Breast epithelium (tissue), 4 donors: ENCODE data around the gene SPTBN1. TPM values are rescaled to one million over a fixed set of nuclear protein-coding genes. Genes with fewer than 3 reads are reported as not detected.

Experiments
- DNase-seq, 2 donors: peaks; one replicate each; pipeline ENCODE4 v3.0.0-alpha.2; 2019; ENCODE audit warnings: low spot score in 2 of 2
- H3K27ac ChIP-seq, 2 donors: fragments of 200-600 bp; sonication (generic) in 1 of 2; one replicate each; pipeline ENCODE4 v1.5.1; 2016 to 2019; ENCODE audit warnings: mild to moderate bottlenecking in 1 of 2
- H3K27me3 ChIP-seq, 2 donors: fragments of 200-600 bp; sonication (generic) in 1 of 2; one replicate each; pipeline versions ENCODE4 v1.5.1 to v1.6.0; 2017 to 2019; ENCODE audit warnings: control low read depth in 1 of 2, mild to moderate bottlenecking in 1 of 2
- H3K36me3 ChIP-seq: fragments of 200-600 bp; one replicate; pipeline ENCODE4 v1.5.1; 2019
- H3K4me1 ChIP-seq, 2 donors: fragments of 200-600 bp; sonication (generic); one replicate each; pipeline ENCODE4 v1.5.1; 2016 to 2019; ENCODE audit warnings: control low read depth in 1 of 2
- H3K4me3 ChIP-seq, 3 donors: fragments of 200-600 bp; sonication (generic); 1 replicate in 2 of 3; 2 replicates in 1 of 3; pipeline ENCODE4 v1.5.1; 2016 to 2019; ENCODE audit warnings: mild to moderate bottlenecking in 3 of 3, moderate library complexity in 2 of 3
- H3K9me3 ChIP-seq, 2 donors: fragments of 200-600 bp; sonication (generic) in 1 of 2; one replicate each; pipeline ENCODE4 v1.5.1; 2016 to 2019; ENCODE audit warnings: control low read depth in 1 of 2
- POLR2A ChIP-seq: fragments of 450-650 bp; IDR thresholded peaks from one replicate; pipeline ENCODE4 v1.6.1; 2016; ENCODE audit warnings: antibody characterized with exemption, mild to moderate bottlenecking, moderate library complexity
- POLR2AphosphoS5 ChIP-seq, 3 donors: sonication (generic); formaldehyde crosslinking; IDR thresholded peaks; one replicate each; pipeline ENCODE4 v1.6.1; 2017; ENCODE audit warnings: antibody characterized with exemption in 3 of 3
- intact Hi-C: fragments of 100-400 bp; cut with DNase I; formaldehyde crosslinking; loops from one replicate; pipeline ENCODE4 v1.15.1; 2023; ENCODE audit warnings: low total_unique reads
- total RNA-seq, 3 donors: library from RNA; depleted of rRNA; stranded (reverse); fragments of >200 nt; gene quantifications; one replicate each; pipeline ENCODE4 v1.1.0, GENCODE V29; 2016
- TF ChIP-seq, protein P1 (sequence below), 3 donors: fragments of 450-650 bp; IDR thresholded peaks; one replicate each; pipeline ENCODE4 v1.5.1; 2016 to 2017; ENCODE audit warnings: antibody characterized with exemption in 3 of 3, mild to moderate bottlenecking in 3 of 3, moderate library complexity in 3 of 3

SPTBN1 gene
- total RNA-seq, 3 donors from 2014 or later = 223 to 1,216 (median 273) TPM

DNA sequence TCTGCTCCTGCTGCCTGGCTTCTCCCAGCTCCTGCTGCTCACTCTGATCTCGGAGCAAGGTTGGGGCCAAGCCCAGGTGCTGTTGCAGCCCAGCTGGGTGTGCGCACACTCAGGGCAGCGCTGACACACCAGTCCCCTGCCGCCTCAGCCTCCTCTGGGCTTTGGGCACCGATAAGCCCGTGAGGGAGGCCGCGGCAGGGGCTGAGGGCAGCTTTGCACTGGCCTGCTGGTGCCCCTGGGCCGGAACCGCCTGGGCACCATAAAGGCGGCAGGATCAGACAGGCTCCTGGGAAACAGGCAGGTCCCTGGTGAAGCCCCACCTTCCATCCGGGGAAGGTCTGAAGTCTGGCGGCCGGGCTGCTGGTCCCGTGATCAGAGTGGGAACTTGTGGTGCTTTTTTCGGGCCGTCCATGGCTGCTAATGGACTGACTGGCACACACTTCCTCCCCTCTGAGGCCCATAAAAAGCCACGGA, 253.2 kb downstream of the SPTBN1 start:
- H3K27ac ChIP-seq = peak overlapping the region; percentile 7 to 26
- no peaks in the 10 kb centered on the region for H3K4me1 ChIP-seq
- intact Hi-C loops = no loop called here
- H3K4me3 ChIP-seq = peak overlapping the region; percentile 27 to 66 (median 53)
- no peaks in the 10 kb centered on the region for H3K36me3 ChIP-seq
- TF ChIP-seq, protein P1, sequence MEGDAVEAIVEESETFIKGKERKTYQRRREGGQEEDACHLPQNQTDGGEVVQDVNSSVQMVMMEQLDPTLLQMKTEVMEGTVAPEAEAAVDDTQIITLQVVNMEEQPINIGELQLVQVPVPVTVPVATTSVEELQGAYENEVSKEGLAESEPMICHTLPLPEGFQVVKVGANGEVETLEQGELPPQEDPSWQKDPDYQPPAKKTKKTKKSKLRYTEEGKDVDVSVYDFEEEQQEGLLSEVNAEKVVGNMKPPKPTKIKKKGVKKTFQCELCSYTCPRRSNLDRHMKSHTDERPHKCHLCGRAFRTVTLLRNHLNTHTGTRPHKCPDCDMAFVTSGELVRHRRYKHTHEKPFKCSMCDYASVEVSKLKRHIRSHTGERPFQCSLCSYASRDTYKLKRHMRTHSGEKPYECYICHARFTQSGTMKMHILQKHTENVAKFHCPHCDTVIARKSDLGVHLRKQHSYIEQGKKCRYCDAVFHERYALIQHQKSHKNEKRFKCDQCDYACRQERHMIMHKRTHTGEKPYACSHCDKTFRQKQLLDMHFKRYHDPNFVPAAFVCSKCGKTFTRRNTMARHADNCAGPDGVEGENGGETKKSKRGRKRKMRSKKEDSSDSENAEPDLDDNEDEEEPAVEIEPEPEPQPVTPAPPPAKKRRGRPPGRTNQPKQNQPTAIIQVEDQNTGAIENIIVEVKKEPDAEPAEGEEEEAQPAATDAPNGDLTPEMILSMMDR (IDR thresholded peaks at IDR 0.05) = no peak
- TF ChIP-seq POLR2A = no peak
- no peaks in the 10 kb centered on the region for H3K9me3 ChIP-seq
- H3K27me3 ChIP-seq = no peaks in the 10 kb centered on the region
- no peak for DNase-seq

DNA sequence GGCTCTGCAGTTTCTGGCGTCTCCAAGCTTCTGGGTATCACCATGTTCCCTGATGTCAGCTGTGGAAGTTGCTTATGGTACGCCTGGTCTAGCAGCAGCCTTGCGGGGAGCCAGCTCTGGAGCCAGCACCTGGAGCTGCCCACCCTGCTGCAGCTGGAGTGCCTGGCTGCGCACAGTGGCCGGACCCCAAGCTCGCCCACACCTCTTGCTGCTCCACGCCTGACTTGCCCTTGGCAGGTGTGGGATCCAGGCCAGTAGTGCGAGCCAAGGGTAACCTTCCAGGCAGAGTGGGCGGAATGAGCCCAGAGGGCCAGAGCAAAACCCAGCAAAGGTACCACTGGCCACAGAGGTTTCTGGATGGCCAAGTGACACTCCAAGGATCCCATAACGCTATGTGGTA, 254.1 kb downstream of the SPTBN1 start:
- Histone ChIP-seq H3K4me1 (no peaks in the 10 kb centered on the region), H3K27me3 (no peaks in the 10 kb centered on the region), H3K4me3 (no peak overlapping the region), H3K36me3 (no peaks in the 10 kb centered on the region), H3K27ac (no peak overlapping the region), H3K9me3 (no peaks in the 10 kb centered on the region)
- intact Hi-C loops = no loop called here
- no peak for DNase-seq
- TF ChIP-seq POLR2A = no peak
- no peak for TF ChIP-seq POLR2AphosphoS5 (IDR thresholded peaks at IDR 0.05)
- TF ChIP-seq, protein P1 (IDR thresholded peaks at IDR 0.05) = no peak

DNA sequence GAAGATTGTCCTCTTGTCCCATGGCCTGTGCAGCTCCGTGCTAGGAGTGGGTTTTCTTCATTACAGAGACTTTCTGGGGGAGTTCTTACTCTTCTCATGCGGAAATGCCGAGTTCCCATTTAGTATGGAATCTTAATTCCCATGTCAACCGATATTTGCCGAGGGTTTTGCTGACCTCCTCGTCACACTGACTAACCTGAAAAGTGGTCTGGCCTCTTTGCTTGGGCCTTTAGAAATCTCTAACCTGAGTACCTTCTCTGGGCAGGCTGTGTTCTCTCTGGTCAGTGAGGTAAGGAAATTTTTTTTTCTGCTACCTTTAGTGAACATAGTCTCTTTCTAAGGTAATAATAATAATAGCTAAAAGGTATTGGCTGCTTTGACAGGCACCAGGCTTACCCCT, 256.4 kb downstream of the SPTBN1 start:
- Histone ChIP-seq H3K4me1 (no peaks in the 10 kb centered on the region), H3K36me3 (no peaks in the 10 kb centered on the region), H3K27ac (no peak overlapping the region), H3K27me3 (no peaks in the 10 kb centered on the region), H3K9me3 (no peaks in the 10 kb centered on the region), H3K4me3 (no peak overlapping the region)
- TF ChIP-seq POLR2AphosphoS5 (IDR thresholded peaks at IDR 0.05) = no peak
- no peak for TF ChIP-seq POLR2A
- TF ChIP-seq, protein P1 (IDR thresholded peaks at IDR 0.05) = no peak
- intact Hi-C loops = no loop called here
- no peak for DNase-seq

DNA sequence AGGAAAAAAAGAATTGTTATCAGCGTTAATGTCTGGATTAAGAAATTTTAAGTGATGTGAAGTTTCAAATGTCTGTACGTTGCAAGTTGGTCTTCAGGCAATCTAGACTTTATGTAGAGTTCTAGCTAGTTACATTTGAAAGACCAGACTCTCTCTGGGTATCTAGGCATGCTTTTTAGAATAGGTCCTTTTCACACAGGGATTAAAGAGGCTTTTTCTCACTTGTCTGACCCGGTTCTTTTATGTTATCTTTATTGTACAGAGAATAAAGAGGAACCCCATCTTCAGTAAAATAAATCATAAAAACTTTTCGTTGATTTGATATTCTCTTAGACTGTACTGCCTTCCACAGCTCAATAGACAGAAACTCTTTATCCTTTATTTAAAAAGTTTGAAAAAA, 258.9 kb downstream of the SPTBN1 start:
- H3K4me3 ChIP-seq = no peak overlapping the region
- H3K27ac ChIP-seq = no peak overlapping the region
- no peaks in the 10 kb centered on the region for H3K9me3 ChIP-seq
- TF ChIP-seq POLR2AphosphoS5 (IDR thresholded peaks at IDR 0.05) = no peak
- TF ChIP-seq, protein P1 (IDR thresholded peaks at IDR 0.05) = no peak
- intact Hi-C loops = no loop called here
- no peaks in the 10 kb centered on the region for H3K36me3 ChIP-seq
- DNase-seq = no peak
- H3K27me3 ChIP-seq = no peaks in the 10 kb centered on the region
- H3K4me1 ChIP-seq = no peaks in the 10 kb centered on the region

DNA sequence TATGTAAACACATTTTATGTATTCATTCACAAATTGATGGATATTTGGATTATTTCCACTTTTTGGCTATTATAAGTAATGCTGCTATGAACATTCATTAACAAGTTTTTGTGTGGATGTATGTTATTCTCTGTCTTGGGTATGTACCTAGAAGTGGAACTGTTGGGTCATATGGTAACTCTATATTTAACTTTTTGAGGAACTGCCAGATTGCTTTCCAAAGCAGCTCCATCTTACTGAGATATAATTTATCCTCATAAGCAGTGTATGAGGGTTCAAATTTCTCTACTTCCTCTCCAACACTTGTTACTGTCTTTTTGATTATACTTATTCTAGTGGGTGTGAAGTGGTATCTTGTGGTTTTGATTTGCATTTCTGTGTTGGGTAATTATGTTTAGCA, 260.2 kb downstream of the SPTBN1 start:
- no peak for TF ChIP-seq POLR2AphosphoS5 (IDR thresholded peaks at IDR 0.05)
- TF ChIP-seq, protein P1 (IDR thresholded peaks at IDR 0.05) = no peak
- TF ChIP-seq POLR2A = no peak

More for the DNA sequence above, 260.2 kb downstream of the SPTBN1 start:
- Histone ChIP-seq H3K27me3 (no peaks in the 10 kb centered on the region), H3K36me3 (no peaks in the 10 kb centered on the region), H3K4me3 (no peak overlapping the region), H3K9me3 (no peaks in the 10 kb centered on the region), H3K4me1 (no peaks in the 10 kb centered on the region), H3K27ac (no peak overlapping the region)
- DNase-seq = no peak
- intact Hi-C loops = no loop called here
